GM23338 (cell line): ENCODE results near the gene LDB3.

ENCODE experiments used
- EZH2phosphoT487 ChIP-seq: fragments of 200-600 bp; sonication (generic); IDR thresholded peaks from one replicate; pipeline ENCODE4 v1.8.1; 2018; ENCODE audit warnings: antibody characterized with exemption; ENCODE audit not compliant: unreplicated experiment
- TF ChIP-seq, protein P1 (sequence below), 2 experiments: fragments of 200-600 bp in 1 of 2; sonication (generic) in 1 of 2; conservative IDR thresholded peaks; 2 replicates each; pipeline versions ENCODE4 v1.5.1 to v1.6.1; 2016 to 2017; ENCODE audit warnings: antibody characterized with exemption in 2 of 2, low read depth in 2 of 2, mild to moderate bottlenecking in 2 of 2, moderate library complexity in 1 of 2

DNA sequence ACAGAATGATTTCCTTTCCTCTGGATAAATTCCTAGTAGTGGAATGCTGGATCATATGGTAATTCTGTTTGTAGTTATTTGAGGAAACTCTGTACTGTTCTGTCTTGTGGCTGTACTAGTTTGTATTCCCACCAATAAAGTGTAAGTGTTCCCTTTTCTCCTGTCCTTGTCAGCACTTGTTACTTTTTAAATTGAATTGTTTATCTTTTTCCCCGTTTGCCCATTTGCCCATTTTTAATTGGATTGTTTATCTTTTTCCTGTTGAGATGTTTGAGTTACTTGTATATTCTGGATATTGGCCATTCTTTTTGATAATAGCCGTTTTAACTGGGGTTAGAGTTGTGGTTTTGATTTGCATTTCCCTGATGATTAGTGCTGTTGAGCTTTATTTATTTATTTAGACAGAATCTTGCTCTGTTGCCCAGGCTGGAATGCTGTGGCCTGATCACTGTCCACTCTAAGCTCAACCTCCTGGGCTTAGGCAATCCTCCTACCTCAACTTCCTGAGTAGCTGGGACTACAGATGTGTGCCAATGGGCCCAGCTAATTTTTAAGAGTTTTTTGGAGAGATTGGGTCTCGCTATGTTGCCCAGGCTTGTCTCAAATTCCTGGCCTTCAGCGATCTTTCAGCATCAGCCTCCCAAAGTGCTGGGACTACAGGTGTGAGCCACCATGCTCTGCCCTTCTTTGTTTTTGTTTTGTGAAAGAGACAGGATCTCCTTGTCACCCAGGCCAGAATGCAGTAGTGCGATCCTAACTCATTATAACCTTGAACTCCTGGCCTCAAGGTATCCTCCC is 111.1 kb downstream of the LDB3 start:
- TF ChIP-seq, protein P1, sequence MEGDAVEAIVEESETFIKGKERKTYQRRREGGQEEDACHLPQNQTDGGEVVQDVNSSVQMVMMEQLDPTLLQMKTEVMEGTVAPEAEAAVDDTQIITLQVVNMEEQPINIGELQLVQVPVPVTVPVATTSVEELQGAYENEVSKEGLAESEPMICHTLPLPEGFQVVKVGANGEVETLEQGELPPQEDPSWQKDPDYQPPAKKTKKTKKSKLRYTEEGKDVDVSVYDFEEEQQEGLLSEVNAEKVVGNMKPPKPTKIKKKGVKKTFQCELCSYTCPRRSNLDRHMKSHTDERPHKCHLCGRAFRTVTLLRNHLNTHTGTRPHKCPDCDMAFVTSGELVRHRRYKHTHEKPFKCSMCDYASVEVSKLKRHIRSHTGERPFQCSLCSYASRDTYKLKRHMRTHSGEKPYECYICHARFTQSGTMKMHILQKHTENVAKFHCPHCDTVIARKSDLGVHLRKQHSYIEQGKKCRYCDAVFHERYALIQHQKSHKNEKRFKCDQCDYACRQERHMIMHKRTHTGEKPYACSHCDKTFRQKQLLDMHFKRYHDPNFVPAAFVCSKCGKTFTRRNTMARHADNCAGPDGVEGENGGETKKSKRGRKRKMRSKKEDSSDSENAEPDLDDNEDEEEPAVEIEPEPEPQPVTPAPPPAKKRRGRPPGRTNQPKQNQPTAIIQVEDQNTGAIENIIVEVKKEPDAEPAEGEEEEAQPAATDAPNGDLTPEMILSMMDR (conservative IDR thresholded peaks at IDR 0.05; ENCODE audit: low read depth in 2 of 2) = no peak
- TF ChIP-seq EZH2phosphoT487 = no peak
